NB4 (cell line): ENCODE results near the gene PASK.

Experiments used
- CTCF ChIP-seq: IDR thresholded peaks from one replicate; pipeline ENCODE4 v1.5.1; 2012; ENCODE audit warnings: low read depth, low read length
- POLR2A ChIP-seq: IDR thresholded peaks from 2 replicates; pipeline ENCODE4 v1.6.1; 2011; ENCODE audit warnings: mild to moderate bottlenecking; ENCODE audit not compliant: insufficient read length; ENCODE audit errors: extremely low read depth

DNA sequence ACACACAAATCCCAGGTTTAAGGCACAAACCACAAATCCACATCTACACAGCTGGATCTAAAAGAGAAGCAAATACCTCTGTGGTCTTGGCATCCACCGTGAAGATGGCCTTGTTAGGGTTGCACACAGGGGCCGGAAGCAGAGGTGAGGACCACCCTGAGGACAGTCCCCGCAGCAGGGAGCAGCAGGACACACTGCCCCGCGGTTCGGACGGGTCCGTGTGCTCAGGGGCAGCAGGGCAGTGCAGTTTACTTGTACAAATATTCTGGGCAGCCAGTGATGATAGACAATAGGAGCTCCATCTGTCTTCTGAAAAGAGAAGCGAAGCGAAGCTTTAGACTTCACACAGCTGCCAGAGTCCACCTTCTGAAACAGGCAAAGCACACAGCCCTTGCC lies 8.8 kb downstream of the PASK start:
- TF ChIP-seq CTCF (no peak), POLR2A (no peak)
